Measurements from ENCODE around the gene ENOX1.

The ENOX1 gene

DNA sequence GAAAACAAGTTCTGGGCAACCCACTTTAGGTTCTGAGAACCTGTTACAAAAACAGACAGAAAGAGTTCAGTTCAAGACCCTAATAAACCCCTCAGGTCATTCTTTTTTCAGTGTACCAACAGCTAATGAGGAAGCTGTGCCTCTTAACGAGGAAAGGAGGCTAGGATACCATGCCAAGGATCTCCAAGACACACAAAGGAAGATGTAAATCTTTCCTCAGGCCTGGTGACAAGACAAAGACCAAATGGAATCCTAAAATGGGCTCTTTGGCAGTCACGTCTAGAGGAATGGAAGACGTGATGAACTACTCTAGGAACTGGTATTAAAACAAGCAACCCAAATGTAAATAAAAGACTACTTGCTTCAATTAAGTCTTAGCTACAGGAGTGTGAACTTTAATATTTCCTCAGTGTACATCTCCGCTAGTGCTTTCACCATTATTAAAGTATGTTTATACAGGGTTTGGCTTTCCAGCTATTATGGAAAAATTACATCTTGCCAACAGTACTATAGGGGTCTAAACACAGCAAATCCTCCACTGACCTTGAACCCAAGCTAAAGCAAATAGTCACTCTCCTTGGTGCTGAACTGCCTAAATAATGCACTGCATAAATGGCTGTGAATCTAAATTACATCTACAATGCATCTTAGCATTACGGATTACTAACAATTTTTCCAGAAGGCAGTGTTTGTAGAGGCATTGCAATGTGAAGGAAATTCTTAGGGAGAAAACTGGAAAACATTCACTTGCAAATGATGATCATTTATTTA is 42.3 kb downstream of the ENOX1 start:
- H2BK15ac ChIP-seq (ENCODE audit: low read depth, poor library complexity, severe bottlenecking), result no peak overlapping the region
- no peaks in the 10 kb centered on the region for H3K27me3 ChIP-seq (ENCODE audit: control insufficient read depth in 1 of 2, insufficient read depth in 1 of 2, low read length in 2 of 2)
- no peak overlapping the region for H3K4me3 ChIP-seq (ENCODE audit: insufficient read depth in 1 of 2, low read depth in 1 of 2, low read length in 2 of 2)
- H4K91ac ChIP-seq (ENCODE audit: low read length), result no peak overlapping the region
- no peak overlapping the region for H3K18ac ChIP-seq (ENCODE audit: low read depth in 1 of 2, low read length in 2 of 2)
- H3K79me1 ChIP-seq (replicated peaks; ENCODE audit: low read length, poor library complexity, severe bottlenecking), result no peaks in the 10 kb centered on the region
- no peak overlapping the region for H3K23ac ChIP-seq (ENCODE audit: low read length in 2 of 2)
- 61% methylated on average over 2 of the region's 5 CpGs for WGBS
- no peak overlapping the region for H3K14ac ChIP-seq (ENCODE audit: low read length in 2 of 2)
- H3K36me3 ChIP-seq (ENCODE audit: control insufficient read depth in 1 of 2, insufficient read depth in 2 of 2, low read depth in 1 of 2, low read length in 2 of 2), result no peaks in the 10 kb centered on the region
- H3K27ac ChIP-seq (ENCODE audit: low read length, poor library complexity, severe bottlenecking), result no peak overlapping the region
- no peak overlapping the region for H2BK5ac ChIP-seq (ENCODE audit: low read depth, low read length, poor library complexity, severe bottlenecking)
- no peak overlapping the region for H2AFZ ChIP-seq (ENCODE audit: low read depth, low read length)
- H3K9ac ChIP-seq (ENCODE audit: low read length), result no peak overlapping the region
- H2BK12ac ChIP-seq (ENCODE audit: low read length in 2 of 2), result no peak overlapping the region
- no peak overlapping the region for H2BK120ac ChIP-seq (ENCODE audit: low read depth, low read length)
- no peak overlapping the region for H3K4me2 ChIP-seq (ENCODE audit: low read length, poor library complexity, severe bottlenecking)
- no peak overlapping the region for H4K8ac ChIP-seq (ENCODE audit: low read length)
- no peaks in the 10 kb centered on the region for H3K9me3 ChIP-seq (ENCODE audit: control insufficient read depth, low read length)
- no peak overlapping the region for H2AK5ac ChIP-seq (ENCODE audit: low read length, severe bottlenecking)
- no peak overlapping the region for H3K4ac ChIP-seq (ENCODE audit: low read depth in 1 of 2, low read length in 2 of 2)
- no peak for DNase-seq
- H3K4me1 ChIP-seq (ENCODE audit: control insufficient read depth, insufficient read depth, low read depth, low read length), result no peaks in the 10 kb centered on the region

DNA sequence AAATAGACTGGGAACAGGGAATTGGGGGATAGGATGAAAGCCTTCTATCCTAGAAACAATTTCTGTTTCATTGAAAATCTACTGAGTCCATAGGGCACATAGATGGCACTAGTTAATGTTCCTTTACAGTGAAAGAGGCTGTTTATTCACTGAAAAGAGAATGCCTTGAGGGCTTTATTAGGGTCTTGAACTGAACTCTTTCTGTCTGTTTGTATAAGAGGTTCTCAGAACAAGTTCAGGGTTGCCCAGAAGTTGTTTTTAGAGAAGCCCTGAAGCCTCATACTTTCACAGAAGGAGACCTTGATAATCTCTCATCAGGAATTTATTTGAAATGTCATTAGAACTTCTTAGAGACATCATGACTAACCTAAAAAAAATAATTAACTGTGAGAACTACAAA is 43.9 kb downstream of the ENOX1 start:
- Histone ChIP-seq H3K9ac (ENCODE audit: low read length) (no peak overlapping the region), H4K91ac (ENCODE audit: low read length) (no peak overlapping the region), H3K79me1 (replicated peaks; ENCODE audit: low read length, poor library complexity, severe bottlenecking) (no peaks in the 10 kb centered on the region), H3K4ac (ENCODE audit: low read depth in 1 of 2, low read length in 2 of 2) (no peak overlapping the region), H3K4me3 (ENCODE audit: insufficient read depth in 1 of 2, low read depth in 1 of 2, low read length in 2 of 2) (no peak overlapping the region), H2BK15ac (ENCODE audit: low read depth, poor library complexity, severe bottlenecking) (no peak overlapping the region), H2BK12ac (ENCODE audit: low read length in 2 of 2) (no peak overlapping the region), H3K27me3 (ENCODE audit: control insufficient read depth in 1 of 2, insufficient read depth in 1 of 2, low read length in 2 of 2) (no peaks in the 10 kb centered on the region), H3K9me3 (ENCODE audit: control insufficient read depth, low read length) (no peaks in the 10 kb centered on the region), H3K23ac (ENCODE audit: low read length in 2 of 2) (no peak overlapping the region), H3K36me3 (ENCODE audit: control insufficient read depth in 1 of 2, insufficient read depth in 2 of 2, low read depth in 1 of 2, low read length in 2 of 2) (no peaks in the 10 kb centered on the region), H3K14ac (ENCODE audit: low read length in 2 of 2) (no peak overlapping the region), H2AFZ (ENCODE audit: low read depth, low read length) (no peak overlapping the region), H3K27ac (ENCODE audit: low read length, poor library complexity, severe bottlenecking) (no peak overlapping the region), H2BK120ac (ENCODE audit: low read depth, low read length) (no peak overlapping the region), H2BK5ac (ENCODE audit: low read depth, low read length, poor library complexity, severe bottlenecking) (no peak overlapping the region), H2AK5ac (ENCODE audit: low read length, severe bottlenecking) (no peak overlapping the region), H3K4me1 (ENCODE audit: control insufficient read depth, insufficient read depth, low read depth, low read length) (no peaks in the 10 kb centered on the region), H3K18ac (ENCODE audit: low read depth in 1 of 2, low read length in 2 of 2) (no peak overlapping the region), H3K4me2 (ENCODE audit: low read length, poor library complexity, severe bottlenecking) (no peak overlapping the region), H4K8ac (ENCODE audit: low read length) (no peak overlapping the region)
- DNase-seq, result no peak

GRCh38 chr13:43737392-43737923 is 49.3 kb downstream of the ENOX1 start:
- WGBS, result 100% methylated on average over 2 of the region's 3 CpGs
- no peaks in the 10 kb centered on the region for H3K27me3 ChIP-seq (ENCODE audit: control insufficient read depth in 1 of 2, insufficient read depth in 1 of 2, low read length in 2 of 2)

GRCh38 chr13:43732726-43733125 is 54.0 kb downstream of the ENOX1 start:
- no peak overlapping the region for H3K14ac ChIP-seq (ENCODE audit: low read length in 2 of 2)
- H3K9me3 ChIP-seq (ENCODE audit: control insufficient read depth, low read length), result no peaks in the 10 kb centered on the region
- H3K23ac ChIP-seq (ENCODE audit: low read length in 2 of 2), result no peak overlapping the region
- H3K79me1 ChIP-seq (replicated peaks; ENCODE audit: low read length, poor library complexity, severe bottlenecking), result no peaks in the 10 kb centered on the region
- no peak overlapping the region for H2AFZ ChIP-seq (ENCODE audit: low read depth, low read length)
- no peak overlapping the region for H4K91ac ChIP-seq (ENCODE audit: low read length)
- H2BK12ac ChIP-seq (ENCODE audit: low read length in 2 of 2), result no peak overlapping the region
- H3K9ac ChIP-seq (ENCODE audit: low read length), result no peak overlapping the region
- H2BK15ac ChIP-seq (ENCODE audit: low read depth, poor library complexity, severe bottlenecking), result no peak overlapping the region
- H3K4me3 ChIP-seq (ENCODE audit: insufficient read depth in 1 of 2, low read depth in 1 of 2, low read length in 2 of 2), result no peak overlapping the region
- no peak overlapping the region for H3K4me2 ChIP-seq (ENCODE audit: low read length, poor library complexity, severe bottlenecking)
- H3K4me1 ChIP-seq (ENCODE audit: control insufficient read depth, insufficient read depth, low read depth, low read length), result peaks cover 2% of the 10 kb centered on the region
- H3K27ac ChIP-seq (ENCODE audit: low read length, poor library complexity, severe bottlenecking), result no peak overlapping the region
- H2BK5ac ChIP-seq (ENCODE audit: low read depth, low read length, poor library complexity, severe bottlenecking), result no peak overlapping the region
- H3K4ac ChIP-seq (ENCODE audit: low read depth in 1 of 2, low read length in 2 of 2), result no peak overlapping the region
- no peak overlapping the region for H2BK120ac ChIP-seq (ENCODE audit: low read depth, low read length)
- H3K36me3 ChIP-seq (ENCODE audit: control insufficient read depth in 1 of 2, insufficient read depth in 2 of 2, low read depth in 1 of 2, low read length in 2 of 2), result no peaks in the 10 kb centered on the region
- WGBS, result 98% methylated on average over 3 of the region's 3 CpGs
- H3K18ac ChIP-seq (ENCODE audit: low read depth in 1 of 2, low read length in 2 of 2), result no peak overlapping the region
- H4K8ac ChIP-seq (ENCODE audit: low read length), result no peak overlapping the region
- H3K27me3 ChIP-seq (ENCODE audit: control insufficient read depth in 1 of 2, insufficient read depth in 1 of 2, low read length in 2 of 2), result no peaks in the 10 kb centered on the region
- no peak overlapping the region for H2AK5ac ChIP-seq (ENCODE audit: low read length, severe bottlenecking)
- no peak for DNase-seq

More at GRCh38 chr13:43737392-43737923, 49.3 kb downstream of the ENOX1 start:
- H2BK5ac ChIP-seq (ENCODE audit: low read depth, low read length, poor library complexity, severe bottlenecking), result no peak overlapping the region
- no peak overlapping the region for H3K18ac ChIP-seq (ENCODE audit: low read depth in 1 of 2, low read length in 2 of 2)
- no peak overlapping the region for H3K9ac ChIP-seq (ENCODE audit: low read length)
- H3K4me2 ChIP-seq (ENCODE audit: low read length, poor library complexity, severe bottlenecking), result no peak overlapping the region
- H4K91ac ChIP-seq (ENCODE audit: low read length), result no peak overlapping the region
- H3K4me1 ChIP-seq (ENCODE audit: control insufficient read depth, insufficient read depth, low read depth, low read length), result no peaks in the 10 kb centered on the region
- no peaks in the 10 kb centered on the region for H3K9me3 ChIP-seq (ENCODE audit: control insufficient read depth, low read length)
- DNase-seq, result no peak
- H3K27ac ChIP-seq (ENCODE audit: low read length, poor library complexity, severe bottlenecking), result no peak overlapping the region
- H3K4me3 ChIP-seq (ENCODE audit: insufficient read depth in 1 of 2, low read depth in 1 of 2, low read length in 2 of 2), result no peak overlapping the region
- no peak overlapping the region for H3K14ac ChIP-seq (ENCODE audit: low read length in 2 of 2)
- H2AK5ac ChIP-seq (ENCODE audit: low read length, severe bottlenecking), result no peak overlapping the region
- no peak overlapping the region for H4K8ac ChIP-seq (ENCODE audit: low read length)
- no peak overlapping the region for H2BK15ac ChIP-seq (ENCODE audit: low read depth, poor library complexity, severe bottlenecking)
- no peak overlapping the region for H2BK120ac ChIP-seq (ENCODE audit: low read depth, low read length)
- H3K4ac ChIP-seq (ENCODE audit: low read depth in 1 of 2, low read length in 2 of 2), result no peak overlapping the region
- H2BK12ac ChIP-seq (ENCODE audit: low read length in 2 of 2), result no peak overlapping the region
- H3K36me3 ChIP-seq (ENCODE audit: control insufficient read depth in 1 of 2, insufficient read depth in 2 of 2, low read depth in 1 of 2, low read length in 2 of 2), result no peaks in the 10 kb centered on the region
- no peaks in the 10 kb centered on the region for H3K79me1 ChIP-seq (replicated peaks; ENCODE audit: low read length, poor library complexity, severe bottlenecking)
- no peak overlapping the region for H3K23ac ChIP-seq (ENCODE audit: low read length in 2 of 2)
- no peak overlapping the region for H2AFZ ChIP-seq (ENCODE audit: low read depth, low read length)

All from mesenchymal stem cell (in vitro differentiated cells and primary cell).